SK-MEL-5 (cell line): ENCODE results near the gene GPR18. TPM values are rescaled to one million over a fixed set of nuclear protein-coding genes. Genes with fewer than 3 reads are reported as not detected.
A peak's percentile ranks its signal among the peaks of the same experiment; 100 is the strongest.
"Not testable (repeated sequence)": the region's sequence is repeated elsewhere in the genome, so short reads cannot be mapped to it uniquely, and the experiment has no call there.

ENCODE experiments used
- DNase-seq: peaks from one replicate; pipeline ENCODE4 v3.0.0-alpha.2; 2016; ENCODE audit warnings: low read depth, low spot score
- in situ Hi-C: cut with HindIII; loops from 2 replicates; pipeline ENCODE4 v1.10.0; 2016; ENCODE audit warnings: low sequenced_read_pairs, high pct_unique_total_duplicates, low pct_unique_long_range_greater_than_20kb
- total RNA-seq: library from RNA; depleted of rRNA; stranded (reverse); fragments of >200 nt; shearing (Covaris generic); gene quantifications from 2 replicates; pipeline ENCODE4 v1.2.3, GENCODE V29; 2014

Gene GPR18
- total RNA-seq, 1 experiment from 2014 or later: 0.37 TPM

DNA sequence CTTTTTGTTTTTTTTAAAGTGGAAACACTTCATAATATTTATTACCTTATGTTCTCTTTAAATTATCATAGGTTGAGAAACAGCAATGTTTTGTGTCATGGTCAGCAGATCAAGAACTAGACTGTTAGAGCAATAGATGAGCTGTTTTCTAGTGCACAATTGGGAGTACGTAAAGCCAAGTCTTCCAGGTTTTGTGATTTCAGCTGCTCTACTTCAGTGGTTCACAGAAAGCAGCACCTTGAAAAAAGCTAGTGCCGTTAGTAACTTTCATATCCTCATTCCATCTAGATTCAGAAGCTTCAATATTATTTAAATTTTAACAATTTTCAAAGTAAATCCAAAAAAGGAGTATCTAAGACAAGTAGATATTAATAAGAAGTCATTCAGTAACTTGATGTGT is 1.9 kb downstream of the GPR18 start:
- in situ Hi-C loops: no loop called here
- DNase-seq: no peak

DNA sequence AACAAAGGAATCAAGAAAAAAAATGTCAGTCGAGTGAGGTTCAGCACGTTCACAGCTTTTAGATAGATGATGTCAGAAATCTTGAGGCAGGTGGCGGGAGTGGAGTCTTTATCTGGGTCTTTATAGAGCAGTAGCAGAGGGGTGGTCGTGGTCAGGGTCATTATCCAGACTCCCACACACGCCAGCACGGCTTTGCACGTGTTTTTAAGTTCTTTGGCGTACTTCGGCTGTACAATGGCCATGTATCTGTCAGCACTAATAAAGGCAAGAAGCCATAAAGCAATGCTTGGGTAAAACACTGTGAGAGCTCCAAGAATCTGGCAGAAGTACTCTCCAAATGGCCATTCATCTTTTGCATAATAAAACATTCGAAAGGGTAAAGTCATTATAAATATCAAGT is 2.9 kb downstream of the GPR18 start:
- in situ Hi-C loops: no loop called here
- no peak for DNase-seq

DNA sequence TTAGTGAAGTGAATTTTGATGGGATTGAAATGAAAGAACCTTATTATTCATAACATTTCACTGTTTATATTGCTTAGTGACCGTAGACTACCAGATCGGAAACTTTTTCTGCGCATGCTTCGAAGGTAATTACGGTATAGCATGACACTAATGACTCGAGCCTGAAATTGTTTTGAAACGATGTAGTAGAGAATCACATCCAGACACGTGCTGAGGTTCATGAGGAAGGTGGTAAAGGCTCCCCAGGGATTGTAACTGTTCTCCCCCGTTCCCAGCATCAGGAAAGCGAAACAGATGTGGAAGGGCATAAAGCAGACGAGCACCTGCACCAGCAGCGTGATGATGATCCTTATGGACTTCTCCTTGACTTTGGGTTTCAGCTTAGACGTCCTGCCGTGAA is 3.3 kb downstream of the GPR18 start:
- in situ Hi-C loops: no loop called here
- DNase-seq: no peak

DNA sequence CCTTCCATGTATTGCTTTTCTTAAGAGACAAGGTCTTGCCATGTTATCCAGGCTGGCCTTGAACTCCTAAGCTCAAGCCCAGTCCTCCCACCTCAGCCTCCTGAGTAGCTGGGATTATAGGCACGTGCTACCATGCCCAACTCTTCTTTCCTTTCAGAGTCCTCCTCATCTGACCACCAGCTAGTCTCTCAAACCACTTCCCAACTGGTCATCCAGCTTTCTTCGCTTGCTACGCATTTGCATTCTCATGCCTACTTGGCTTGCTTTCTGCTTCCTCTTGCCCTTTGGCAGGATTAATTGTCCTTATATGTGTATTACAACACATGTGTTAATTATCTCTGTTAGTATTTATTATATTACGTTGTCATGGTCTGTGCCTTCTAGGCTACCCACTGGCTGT is 6.3 kb downstream of the GPR18 start:
- DNase-seq: no peak
- in situ Hi-C loops: no loop called here

DNA sequence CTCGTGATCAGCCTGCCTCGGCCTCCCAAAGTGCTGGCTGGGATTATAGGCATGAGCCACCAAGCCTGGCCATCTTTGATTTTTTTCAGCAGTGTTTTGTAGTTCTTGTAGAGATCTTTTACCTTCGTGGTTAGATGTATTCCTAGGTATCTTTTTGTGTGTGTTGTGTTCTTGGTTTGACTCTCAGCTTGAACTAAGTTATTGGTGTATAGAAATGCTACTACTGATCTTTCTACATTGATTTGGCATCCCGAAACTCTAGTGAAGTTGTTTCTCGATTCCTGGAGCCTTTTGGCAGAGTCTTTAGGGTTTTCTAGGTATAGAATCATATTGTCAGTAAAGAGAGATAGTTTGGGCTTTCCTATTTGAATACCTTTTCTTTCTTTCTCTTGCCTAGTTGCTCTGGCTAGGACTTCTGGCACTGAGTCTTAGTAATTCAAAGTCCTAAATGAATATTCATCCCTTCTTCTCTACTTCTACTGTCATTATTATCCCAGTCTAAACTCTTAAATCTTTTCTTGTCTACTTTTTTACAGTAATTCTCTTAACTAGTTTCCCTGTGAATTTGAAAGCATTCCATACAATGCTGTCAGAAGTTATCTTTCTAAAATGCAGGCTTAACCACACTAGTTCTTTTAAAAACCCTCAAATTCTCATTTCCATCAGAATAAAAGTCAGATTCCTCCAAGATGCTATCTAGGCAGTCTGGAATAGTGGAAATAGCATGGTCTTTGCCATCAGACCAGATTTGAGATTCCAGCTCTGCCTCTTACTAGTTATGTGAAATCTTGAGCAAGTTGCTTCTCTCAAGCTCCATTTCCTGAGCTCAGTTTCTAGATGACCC is 7.0 kb downstream of the GPR18 start:
- in situ Hi-C loops: no loop called here
- DNase-seq: no peak

DNA sequence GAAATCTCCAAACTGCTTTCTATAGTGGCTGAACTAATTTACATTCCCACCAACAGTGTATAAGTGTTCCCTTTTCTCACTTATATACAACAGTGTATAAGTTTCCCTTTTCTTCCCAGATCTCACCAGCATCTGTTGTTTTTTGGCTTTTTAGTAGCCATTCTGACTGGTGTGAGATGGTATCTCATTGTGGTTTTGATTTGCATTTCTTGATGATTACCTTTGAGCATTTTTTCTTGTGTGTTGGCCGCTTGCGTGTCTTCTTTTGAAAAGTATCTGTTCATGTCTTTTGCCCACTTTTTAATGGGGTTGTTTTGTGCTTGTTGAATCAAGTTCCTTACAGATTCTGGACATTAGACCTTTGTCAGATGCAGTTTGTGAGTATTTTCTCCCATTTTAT is 8.6 kb downstream of the GPR18 start:
- DNase-seq, in situ Hi-C loops: not testable (repeated sequence)

DNA sequence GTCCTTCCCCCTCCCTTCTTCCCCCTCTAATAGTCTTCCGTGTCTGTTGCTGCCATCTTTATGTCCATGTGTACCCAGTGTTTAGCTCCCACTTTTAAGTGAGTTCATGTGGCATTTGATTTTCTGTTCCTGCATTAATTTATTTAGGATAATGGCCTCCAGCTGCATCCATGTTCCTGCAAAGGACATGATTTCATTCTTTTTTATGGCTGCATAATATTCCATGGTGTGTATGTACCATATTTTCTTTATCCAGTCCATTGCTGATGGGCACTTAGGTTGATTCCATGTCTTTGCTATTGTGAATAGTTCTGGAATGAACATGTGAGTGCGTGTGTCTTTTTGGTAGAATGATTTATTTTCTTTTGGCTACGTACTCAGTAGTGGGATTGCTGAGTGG is 9.0 kb downstream of the GPR18 start:
- DNase-seq, in situ Hi-C loops: not testable (repeated sequence)

DNA sequence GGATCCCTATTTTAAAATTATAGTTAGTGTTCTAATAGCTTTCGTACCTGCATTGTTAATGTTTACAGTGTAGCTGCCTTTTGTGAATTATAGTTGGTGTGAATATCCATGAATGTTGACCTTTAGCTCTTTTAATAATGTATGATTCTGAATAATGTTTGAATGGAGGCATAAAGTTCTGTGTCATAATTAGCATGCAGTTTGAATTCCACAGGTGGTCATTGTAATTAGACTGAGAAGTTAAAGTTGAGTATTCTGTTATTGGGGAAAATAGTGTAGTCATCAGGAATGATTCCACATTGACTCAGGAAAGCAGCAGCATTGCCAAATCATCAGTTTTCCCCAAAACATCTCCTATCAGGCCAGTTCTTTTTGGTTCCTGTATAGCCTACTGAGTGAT is 12.1 kb downstream of the GPR18 start:
- no peak for DNase-seq
- in situ Hi-C loops: no loop called here

DNA sequence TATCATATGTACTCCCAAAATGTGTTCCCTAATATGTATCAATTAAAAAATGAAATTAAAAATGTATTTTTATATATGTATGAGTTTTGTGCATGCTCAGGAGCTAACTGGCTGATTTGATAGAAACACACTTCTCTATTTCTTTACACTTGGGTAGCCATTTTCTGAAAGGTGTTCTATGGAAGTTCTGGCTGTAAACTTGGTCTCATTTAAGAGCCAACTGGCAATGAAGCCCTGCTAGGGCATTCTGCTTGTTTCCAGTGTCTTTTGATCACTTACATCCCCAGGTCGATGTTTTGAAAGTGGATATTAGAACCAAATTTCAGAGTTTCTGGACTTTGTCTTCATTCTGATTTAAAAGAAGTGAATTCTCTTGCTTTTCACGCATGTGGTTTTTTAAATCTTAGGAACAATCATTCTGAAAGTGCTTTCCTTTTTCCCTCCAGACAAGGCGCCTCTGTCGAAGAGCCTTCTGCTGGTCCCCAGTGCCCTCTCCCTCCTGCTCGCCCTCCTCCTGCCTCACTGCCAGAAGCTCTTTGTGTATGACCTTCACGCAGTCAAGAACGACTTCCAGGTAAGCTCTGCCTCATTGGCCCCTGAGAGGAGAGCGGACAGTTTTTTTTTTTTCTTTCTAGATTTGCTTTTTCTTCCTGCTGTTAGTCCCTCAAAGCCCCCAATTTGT is 20.1 kb downstream of the GPR18 start:
- in situ Hi-C loops: no loop called here
- peak; percentile 41 for DNase-seq

DNA sequence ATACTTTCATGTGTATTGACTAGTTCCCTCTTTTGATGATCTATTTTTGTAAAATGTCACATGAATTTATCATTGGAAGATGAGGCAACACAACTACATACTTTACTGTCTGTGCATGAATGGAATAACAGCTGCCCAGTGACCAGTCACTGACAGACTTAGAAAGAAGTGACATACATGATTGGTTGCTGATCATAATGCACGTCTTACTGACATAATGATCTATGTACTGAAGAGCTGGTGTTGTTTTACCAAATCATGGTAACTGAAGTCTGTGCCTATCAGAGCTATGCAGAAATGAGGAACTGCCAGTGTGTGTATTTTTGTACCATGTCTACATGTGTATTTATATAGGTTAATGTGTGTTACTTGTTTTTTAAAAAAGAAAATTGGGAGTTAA is 26.5 kb downstream of the GPR18 start:
- DNase-seq: no peak
- in situ Hi-C loops: no loop called here

DNA sequence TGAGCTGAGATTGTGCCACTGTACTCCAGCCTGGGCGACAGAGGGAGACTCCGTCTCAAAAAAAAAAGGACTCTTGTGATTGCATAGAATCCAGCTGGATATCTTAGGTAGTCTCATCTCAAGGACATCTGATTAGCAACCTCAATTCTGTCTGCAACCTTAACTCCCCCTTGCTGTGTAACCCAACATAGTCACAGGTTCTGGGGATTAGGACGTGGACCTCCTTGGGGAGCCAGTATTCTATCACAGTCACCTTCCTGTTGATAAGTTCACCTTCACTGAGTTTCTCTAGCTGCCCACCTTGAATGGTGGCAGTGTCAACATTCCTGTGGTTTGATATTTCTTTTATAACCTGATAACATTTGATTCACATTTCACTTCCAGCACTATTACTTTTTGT is 27.2 kb downstream of the GPR18 start:
- DNase-seq: no peak
- in situ Hi-C loops: no loop called here

DNA sequence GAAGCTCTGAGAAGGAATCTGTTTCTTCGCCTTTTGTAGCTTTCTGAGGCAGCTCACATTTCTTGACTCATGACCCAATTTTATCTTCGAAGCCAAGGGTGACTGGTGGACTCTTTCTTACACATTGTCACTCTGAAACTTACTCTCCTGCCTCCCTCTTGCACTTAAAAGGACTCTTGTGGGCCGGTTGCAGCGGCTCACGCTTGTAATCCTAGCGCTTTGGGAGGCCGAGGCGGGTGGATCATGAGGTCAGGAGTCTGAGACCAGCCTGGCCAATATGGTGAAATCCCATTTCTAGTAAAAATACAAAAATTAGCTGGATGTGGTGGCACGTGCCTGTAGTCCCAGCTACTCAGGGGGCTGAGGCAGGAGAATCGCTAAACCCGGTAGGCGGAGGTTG is 27.6 kb downstream of the GPR18 start:
- in situ Hi-C loops, DNase-seq: not testable (repeated sequence)

DNA sequence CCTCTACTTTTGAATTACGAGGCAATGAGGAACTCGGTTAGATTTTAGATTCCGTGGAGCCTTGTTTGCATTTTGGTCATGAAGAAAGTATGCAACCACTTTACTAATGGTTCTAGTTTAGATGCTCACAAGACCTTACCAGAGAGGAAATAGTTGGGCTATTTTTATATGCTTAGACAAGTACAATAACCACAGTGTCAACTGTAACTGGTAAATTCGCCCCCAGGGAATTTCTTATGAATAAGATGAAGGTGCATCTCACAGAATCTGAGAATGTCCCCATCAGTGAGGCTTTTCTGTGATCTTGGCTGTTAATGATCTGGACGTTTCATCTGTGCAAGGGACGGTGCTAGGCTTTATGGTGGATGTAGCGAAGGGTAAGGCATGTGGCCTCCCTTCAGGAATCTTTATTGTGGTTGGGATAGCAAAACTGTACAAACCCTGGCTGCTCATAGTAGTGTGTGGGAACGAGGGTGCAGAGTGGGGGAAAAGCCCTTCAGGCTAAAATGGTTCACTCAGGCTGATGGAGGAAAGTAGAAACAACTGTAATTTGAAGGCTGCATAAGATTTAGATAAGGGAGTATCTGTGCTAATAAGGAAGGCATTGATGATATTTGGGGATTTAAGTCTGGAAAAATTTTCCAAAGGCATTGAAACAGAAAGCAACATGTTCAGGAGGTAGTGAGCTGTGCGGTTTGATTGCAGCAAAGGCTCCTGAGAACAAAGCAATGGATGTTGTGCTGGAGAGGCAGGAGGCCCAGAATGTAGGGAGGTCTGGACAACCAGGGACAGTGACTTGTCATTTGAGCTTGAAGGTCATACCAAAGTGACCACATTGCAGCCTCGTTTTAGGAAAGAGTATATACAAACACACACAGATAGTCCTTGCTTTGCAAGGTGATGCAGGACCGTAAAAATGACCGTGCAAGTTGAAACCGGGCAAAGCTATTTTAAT is 29.2 kb downstream of the GPR18 start:
- peak; percentile 92 for DNase-seq
- in situ Hi-C loops: no loop called here

DNA sequence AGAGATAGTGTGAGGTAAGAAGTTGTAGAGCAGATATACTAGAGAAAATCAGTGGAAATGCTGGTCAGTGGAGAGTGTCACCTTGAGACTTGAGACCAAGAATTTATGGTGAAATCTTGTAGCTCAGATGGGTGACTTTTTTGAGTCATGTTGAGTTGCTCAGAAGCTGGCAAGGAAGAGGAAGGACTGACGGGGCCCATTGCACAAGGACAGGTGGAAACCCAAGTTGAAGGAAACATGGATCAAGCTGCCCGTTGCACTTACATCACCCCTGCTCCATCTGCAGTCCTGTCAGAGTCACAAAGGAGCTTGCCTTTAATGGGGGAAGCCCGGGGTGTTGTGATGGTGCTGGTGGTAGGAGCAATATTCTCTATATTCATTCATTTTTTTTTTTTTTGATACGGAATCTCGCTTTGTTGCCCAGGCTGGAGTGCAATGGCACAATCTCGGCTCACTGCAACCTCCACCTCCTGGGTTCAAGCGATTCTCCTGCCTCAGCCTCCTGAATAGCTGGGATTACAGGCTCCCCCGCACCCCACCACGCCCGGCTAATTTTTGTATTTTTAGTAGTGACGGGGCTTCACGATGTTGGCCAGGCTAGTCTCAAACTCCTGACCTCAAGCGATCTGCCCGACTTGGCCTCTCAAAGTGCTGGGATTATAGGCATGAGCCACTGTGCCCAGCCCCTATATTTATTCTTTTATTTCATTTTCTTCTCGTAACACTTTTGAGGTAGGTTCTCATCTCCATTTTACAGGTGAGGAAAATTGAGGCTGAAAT is 30.1 kb downstream of the GPR18 start:
- in situ Hi-C loops: no loop called here
- DNase-seq: no peak

DNA sequence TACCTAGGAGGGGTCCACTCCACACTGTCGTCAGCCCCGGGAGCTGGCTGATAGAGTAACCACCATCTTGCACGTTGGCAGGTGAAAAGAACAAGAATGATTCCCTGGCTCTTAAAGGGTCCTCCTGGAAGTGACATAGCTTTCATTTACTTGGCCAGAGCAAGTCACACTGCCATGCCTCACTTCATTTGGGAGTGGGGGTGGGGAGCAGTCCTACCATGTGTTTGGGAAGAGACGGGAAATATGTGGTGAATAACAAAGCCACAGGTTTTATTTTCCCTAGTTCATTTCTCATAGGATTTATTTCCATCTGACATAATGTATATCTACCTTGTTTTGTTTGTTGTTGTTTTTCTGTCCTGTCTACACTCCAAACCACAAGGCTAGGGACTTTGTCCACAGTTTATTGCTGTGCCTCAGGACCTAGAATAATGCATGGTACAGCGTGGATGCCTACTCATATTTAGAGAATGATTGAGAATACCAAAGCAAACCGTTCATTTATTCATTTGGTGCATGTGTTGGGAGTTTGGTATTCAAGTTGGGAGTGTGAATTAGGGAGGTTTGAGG is 30.8 kb downstream of the GPR18 start:
- DNase-seq: no peak
- in situ Hi-C loops: no loop called here

DNA sequence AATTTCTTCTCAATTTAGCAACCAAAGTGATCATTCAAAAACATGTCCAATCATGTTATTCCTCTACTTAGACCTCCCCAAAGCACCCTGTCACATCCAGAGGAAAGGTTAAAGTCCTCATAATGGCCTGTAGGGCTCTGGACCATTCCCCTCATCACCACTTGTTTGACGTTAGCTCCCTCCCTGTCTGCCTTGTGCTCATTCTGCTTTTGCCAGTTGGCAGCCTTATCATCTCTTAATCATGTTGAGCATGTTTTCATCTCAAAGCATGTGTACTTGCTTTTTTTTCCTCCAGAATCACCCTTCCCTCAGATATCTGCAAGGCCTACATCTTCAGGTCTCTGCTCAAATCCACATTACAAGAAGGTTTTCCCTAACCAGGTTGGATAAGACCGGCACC is 31.7 kb downstream of the GPR18 start:
- in situ Hi-C loops: no loop called here
- DNase-seq: no peak

DNA sequence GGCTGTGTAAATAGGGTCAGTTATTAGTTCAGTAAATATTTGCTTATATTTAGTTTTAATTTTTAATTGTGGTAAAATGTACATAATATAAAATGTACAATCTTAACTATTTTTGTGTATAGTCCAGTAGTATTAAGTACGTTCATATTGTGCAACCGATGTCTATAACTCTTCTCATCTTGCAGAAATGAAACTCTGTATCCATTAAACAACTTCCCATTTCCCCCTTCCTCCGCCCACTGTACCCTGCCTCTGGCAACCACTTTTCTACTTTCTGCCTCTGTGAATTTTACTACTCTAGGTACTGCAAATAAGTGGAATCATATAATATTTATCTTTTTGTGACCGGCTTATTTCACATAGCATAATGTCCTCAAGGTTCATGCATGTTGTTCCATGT is 33.1 kb downstream of the GPR18 start:
- DNase-seq: no peak
- in situ Hi-C loops: no loop called here
